ENCODE measurements around the gene DLK1. TPM values are rescaled to one million over a fixed set of nuclear protein-coding genes. Genes with fewer than 3 reads are reported as not detected.

Gene DLK1
- total RNA-seq, 1 donor from 2014 or later: 22.8 TPM

- no peak for ATAC-seq (ENCODE audit: poor library complexity)
- DNase-seq: peak; percentile 31
- intact Hi-C loops (cut with DNase I): no loop called here
Measured at GRCh38 chr14:100769035-100769939, 42.6 kb downstream of the DLK1 start.

DNA sequence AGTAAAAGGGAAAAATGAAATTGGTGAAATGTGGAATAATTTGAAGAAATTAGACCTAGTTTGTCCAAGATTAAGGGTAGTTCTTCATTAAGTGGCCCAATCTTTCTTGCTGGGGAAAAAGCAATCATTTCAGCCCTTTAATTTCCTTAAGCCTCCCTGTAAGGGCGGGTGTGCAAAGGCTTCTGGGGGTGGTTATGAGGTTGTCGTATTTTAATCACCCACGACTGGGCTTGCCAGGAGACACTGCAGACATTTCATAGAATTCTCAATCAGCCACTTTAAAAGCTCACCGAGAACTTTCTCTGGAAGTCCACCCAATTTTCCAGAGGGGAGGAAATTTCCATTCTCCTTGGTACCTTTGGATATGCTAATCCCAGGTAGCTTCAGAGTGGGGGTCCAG is 43.4 kb downstream of the DLK1 start:
- no peak for ATAC-seq (ENCODE audit: poor library complexity)
- no peak for DNase-seq
- intact Hi-C loops (cut with DNase I): no loop called here

DNA sequence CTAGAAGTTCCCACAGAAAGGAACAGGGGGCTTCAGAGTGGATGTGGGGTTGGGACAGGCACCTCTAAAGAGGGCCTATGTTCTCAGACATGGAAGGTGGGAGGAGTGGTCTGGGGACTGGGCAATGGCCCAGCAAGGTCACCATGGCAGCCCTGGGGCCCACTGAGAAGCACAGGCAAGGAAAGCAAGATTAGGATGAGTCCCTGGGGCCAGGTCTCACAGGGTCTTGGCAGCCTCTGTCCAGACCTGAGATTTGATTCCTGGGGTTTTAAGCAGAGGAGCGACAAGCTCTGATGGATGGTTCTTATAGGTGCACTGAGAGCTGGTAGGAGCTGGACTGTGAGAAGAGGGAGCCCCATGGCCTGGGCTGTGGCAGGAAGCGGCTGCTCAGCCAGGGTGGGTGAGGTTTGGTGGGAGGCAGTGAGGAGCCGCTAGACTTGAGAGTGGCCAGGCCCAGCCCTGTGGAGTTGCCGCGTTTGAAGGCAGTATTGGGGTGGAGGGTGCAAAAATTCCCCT is 44.0 kb downstream of the DLK1 start:
- no peak for ATAC-seq (ENCODE audit: poor library complexity)
- peak; percentile 9 for DNase-seq
- intact Hi-C loops (cut with DNase I): no loop called here

DNA sequence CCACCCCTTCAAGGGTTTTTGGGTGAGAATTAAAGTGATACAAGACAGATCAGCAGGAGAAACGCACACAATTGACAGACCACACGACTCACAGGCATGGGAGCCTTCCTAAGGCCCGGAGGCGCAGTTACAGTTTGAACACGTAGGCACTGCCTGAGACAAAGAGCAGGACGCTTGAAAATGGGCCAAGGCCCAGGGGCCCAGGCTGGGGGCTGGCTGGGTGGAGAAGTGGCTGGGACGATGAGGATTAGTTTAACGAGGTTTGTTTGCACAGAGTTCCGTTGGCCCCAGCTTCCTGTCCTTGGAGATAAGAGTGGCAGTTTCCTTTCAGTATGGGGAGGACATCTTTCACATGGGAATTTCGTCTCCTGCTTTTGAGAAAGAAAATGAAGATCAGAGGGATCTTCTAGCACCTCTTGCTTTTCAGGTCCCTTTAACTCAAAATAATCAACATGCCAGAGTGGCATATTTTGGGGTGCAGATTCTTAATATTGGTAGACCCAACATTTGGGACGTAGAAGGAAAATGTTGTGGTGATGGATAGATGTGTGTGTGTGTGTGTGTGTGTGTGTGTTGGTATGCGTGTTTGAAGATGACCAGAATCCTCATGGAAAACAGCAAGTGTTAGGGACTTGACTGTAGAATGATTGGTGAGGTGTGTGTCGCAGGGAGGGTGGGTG is 44.6 kb downstream of the DLK1 start:
- ATAC-seq (ENCODE audit: poor library complexity): no peak
- peak; percentile 13 for DNase-seq
- intact Hi-C loops (cut with DNase I): no loop called here

DNA sequence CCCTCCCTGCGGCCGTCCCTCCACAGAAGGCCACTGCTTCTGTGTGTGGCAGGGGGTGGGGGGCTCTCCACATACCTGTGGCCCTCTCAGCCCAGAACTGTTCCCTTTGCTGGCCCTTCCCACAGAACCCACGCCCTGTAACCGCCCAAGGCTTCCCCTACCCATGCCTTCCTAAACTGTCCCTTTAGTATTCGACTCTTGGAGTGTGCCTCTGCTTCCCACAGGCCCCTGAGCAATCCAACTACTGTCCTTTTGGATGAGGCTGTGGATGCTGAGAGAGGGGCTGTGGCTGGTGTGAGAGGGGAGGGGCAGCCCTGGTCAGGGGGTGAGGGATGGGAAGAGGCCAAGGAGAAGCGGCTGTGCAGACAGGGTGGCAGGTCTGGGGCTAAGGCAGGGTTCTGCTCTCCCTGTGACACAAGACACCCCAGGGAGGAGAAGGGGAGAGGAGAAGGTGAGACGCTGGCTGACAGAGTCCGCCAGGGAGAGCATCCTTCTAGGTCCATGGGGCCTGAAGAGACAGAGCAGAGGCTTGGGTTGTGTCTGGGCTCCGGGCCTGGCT is 46.0 kb downstream of the DLK1 start:
- intact Hi-C loops (cut with DNase I): no loop called here
- ATAC-seq (ENCODE audit: poor library complexity): no peak
- DNase-seq: no peak

DNA sequence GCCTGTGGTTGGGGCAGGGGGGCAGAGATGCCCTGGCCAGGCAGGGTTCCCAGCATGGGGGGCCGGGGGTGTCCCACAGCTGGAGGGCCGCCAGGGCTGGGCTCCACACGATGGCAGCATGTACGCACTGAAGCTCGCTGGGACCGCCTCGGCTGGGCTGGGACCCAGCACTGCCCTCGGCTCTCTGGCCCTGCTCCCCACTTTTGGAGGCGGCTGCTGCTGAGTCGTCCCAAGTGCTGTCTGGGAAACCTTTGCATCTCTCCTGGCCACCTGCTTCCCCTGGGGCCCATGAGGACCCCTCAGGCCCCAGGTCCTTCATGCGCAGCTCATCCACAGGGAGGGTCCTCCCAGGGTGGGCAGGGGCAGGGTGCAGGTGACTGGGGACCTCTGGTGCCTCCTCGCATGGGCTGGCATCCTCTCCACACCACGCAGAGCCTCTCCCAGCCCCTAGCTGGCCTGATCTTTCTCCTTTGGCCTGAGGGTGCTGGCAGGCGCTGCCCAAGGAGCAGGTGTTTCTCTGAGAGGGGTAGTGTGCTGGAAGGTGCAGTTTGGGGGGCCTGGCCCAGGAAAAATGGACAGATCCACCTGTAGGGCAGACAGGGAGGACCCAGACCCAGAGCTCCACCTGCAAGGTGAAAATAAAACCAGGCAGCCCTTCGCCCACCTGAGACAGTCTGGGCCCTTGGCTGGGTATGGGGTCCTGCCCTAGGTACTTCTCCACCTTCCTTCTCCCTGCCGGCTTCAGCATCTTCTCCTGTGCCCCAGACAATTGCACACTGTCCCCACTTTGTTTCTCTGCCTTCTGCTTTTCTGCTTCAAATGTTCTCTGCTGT is 46.9 kb downstream of the DLK1 start:
- no peak for ATAC-seq (ENCODE audit: poor library complexity)
- peak; percentile 15 for DNase-seq
- intact Hi-C loops (cut with DNase I): no loop called here

DNA sequence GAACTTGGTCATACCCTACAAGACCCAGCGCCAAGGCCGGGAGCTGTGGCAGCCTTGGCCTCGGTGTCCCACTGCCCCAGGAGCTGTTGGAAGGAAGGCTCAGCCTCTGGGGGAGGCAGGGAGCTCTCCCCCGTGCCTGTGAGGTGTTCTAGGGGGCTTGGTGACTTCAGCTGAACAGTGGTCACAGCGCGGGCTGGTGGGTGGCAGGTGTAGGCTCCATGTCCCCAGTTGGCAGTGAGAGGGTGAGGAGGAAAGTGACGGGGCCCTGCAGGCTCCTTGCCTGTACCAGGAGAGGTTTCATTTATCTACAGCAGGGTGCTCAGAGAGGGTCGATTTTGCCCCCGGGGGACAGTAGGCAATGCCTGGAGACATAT is 47.5 kb downstream of the DLK1 start:
- intact Hi-C loops (cut with DNase I): no loop called here
- peak; percentile 20 for DNase-seq
- ATAC-seq (ENCODE audit: poor library complexity): no peak

DNA sequence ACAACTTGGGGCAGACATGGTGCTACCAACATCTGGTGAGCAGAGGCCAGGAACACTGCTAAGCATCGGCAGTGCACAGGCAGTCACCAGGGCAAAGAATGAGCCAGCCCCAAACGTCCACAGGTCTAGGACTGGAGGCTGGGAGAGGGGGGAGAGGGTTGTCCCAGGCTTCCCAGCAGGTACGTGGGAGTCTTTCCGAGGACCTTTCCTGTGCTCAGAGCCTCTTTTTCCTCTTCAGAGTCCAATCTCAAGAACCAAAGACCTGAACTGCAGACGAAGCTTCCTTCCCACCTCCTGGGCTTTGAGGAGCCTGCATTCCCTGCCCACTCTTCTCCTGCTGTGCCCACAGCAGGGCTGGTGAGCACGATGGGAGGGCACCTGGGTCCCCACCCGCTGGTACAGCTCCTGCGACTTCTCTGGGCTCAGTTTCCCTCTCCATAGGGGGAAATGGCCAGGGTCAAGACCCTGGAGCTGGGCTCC is 48.7 kb downstream of the DLK1 start:
- ATAC-seq (ENCODE audit: poor library complexity) (no peak), DNase-seq (no peak)
- intact Hi-C loops (cut with DNase I): no loop called here

- no peak for ATAC-seq (ENCODE audit: poor library complexity)
- no peak for DNase-seq
- intact Hi-C loops (cut with DNase I): no loop called here
Measured at GRCh38 chr14:100775831-100776591, 49.3 kb downstream of the DLK1 start.

DNA sequence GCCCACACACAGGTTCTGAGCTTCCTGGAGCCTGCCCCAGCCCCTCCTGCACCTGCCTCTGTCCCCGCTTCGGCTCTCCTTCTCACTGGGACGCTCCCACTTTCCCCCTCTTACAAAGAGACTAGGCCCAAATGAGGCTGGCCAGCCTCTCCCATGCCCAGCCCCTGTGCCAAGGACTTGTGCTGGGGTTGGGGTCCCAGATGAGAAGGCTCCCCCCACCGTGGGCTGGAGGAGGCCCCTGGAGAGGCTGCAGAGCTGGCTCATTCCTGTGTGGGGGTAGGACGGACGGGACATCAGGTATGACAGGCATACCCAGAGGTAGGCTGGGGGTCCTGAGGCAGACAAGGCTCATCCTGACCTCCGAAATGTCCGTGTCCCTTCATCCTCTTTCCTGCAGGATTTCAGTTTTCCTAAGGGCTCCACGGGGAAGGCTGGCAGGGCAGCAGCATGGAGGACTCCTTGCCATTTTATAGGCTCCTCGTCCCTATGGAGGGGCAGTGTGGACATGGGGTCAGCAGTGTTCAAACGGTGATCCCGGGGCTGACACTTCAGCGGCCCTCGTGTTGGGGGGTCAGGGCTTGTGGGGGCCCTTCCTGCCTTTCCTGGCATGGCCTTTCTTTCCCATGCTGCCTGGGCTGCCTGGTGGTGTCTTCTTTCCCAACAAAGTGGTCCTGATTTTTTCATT is 50.1 kb downstream of the DLK1 start:
- ATAC-seq (ENCODE audit: poor library complexity) (no peak), DNase-seq (no peak)
- intact Hi-C loops (cut with DNase I): no loop called here

GRCh38 chr14:100777366-100777817 is 50.7 kb downstream of the DLK1 start:
- ATAC-seq (ENCODE audit: poor library complexity) (no peak), DNase-seq (no peak)
- intact Hi-C loops (cut with DNase I): no loop called here

GRCh38 chr14:100777818-100778525 is 51.3 kb downstream of the DLK1 start:
- ATAC-seq (ENCODE audit: poor library complexity) (no peak), DNase-seq (no peak)
- intact Hi-C loops (cut with DNase I): no loop called here

GRCh38 chr14:100778526-100778882 is 51.8 kb downstream of the DLK1 start:
- intact Hi-C loops (cut with DNase I): no loop called here
- DNase-seq: no peak

DNA sequence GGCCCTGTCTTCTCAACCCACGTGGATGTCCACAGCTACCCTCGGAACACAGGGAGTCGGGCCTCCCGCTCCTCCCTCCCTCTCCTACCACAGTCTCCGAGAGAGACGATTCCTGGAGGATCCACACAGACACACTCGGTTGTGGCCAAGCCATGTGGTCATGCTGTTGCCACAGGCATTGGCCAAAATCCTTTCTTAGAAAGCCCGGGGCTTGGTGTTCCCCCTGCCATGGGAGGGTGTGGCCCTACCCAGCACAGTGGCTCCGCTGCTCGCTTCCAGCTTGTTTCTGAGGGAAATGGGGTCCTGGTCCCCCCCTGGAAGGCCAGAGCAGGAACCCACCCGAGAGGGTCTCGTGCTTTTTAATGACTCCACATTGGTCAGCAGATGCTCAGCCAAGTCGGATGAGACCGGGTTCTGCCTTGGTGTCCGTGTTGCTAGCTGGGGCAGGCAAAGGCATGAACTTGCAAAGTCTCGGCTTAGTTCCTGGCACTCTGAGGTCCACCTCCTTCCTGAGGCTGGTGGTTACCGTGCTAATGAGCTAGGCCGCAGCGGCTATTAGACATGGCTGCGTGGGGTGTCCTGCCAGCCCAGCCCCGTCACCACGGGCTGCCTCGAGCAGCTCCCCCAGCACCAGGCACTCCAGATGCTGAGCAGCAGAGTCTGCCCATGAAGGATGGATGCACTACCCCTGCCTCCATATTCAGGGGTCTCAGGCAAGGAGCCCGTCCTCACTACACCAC is 52.4 kb downstream of the DLK1 start:
- DNase-seq: no peak
- ATAC-seq (ENCODE audit: poor library complexity): no peak
- intact Hi-C loops (cut with DNase I): no loop called here

More at GRCh38 chr14:100778526-100778882, 51.8 kb downstream of the DLK1 start:
- no peak for ATAC-seq (ENCODE audit: poor library complexity)

GRCh38 chr14:100779691-100780080 is 53.0 kb downstream of the DLK1 start:
- intact Hi-C loops (cut with DNase I): no loop called here
- DNase-seq: no peak
- no peak for ATAC-seq (ENCODE audit: poor library complexity)

GRCh38 chr14:100780246-100780645 is 53.6 kb downstream of the DLK1 start:
- intact Hi-C loops (cut with DNase I): no loop called here
- DNase-seq: no peak

More at GRCh38 chr14:100780246-100780645, 53.6 kb downstream of the DLK1 start:
- no peak for ATAC-seq (ENCODE audit: poor library complexity)

Measured in Right ventricle myocardium superior (tissue), 1 donor.